Activated T-cell treated with anti-CD3 and anti-CD28 coated beads for 1 hour (primary cell): Measurements from ENCODE around the gene NCBP3.
"Not testable (repeated sequence)": the region's sequence is repeated elsewhere in the genome, so short reads cannot be mapped to it uniquely, and the experiment has no call there.

ENCODE experiments used
- DNase-seq: peaks from one replicate; pipeline ENCODE4 v3.0.0-alpha.2; 2020; ENCODE audit warnings: low read depth

The NCBP3 gene

DNA sequence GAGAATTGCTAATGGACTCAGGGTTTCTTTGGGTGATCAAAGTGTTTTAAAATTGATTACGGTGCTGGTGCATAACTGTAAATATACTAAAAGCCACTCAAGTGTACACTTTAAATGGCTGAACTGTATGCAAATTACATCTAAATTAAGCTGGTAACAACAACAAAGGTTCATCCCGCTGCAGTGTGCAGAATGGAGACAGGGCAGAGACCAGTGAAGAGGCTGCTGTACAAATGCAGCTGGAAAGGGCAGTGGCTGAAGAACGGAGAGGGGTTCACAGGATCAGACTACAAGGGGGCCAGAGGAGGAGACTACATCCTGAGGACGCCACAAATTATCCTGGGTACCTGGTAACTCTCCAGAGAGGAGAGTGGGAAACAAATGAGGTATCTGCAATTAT is 36.0 kb downstream of the NCBP3 start:
- no peak for DNase-seq

DNA sequence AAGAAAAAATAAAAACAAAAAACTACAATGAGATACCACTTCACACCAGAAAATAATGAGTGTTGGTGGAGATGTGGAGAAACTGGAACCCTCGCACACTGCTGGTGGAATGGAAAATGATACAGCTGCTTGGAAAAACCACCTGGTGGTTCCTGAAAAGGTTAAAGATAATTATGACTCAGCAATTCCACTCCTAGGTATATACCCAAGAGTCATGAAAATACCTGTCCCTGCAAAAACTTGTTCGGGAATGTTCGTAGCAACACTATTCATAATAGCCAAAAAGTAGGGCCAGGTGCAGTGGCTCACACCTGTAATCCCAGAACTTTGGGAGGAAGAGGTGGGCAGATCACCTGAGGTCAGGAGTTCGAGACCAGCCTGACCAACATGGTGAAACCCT is 36.9 kb downstream of the NCBP3 start:
- no peak for DNase-seq

DNA sequence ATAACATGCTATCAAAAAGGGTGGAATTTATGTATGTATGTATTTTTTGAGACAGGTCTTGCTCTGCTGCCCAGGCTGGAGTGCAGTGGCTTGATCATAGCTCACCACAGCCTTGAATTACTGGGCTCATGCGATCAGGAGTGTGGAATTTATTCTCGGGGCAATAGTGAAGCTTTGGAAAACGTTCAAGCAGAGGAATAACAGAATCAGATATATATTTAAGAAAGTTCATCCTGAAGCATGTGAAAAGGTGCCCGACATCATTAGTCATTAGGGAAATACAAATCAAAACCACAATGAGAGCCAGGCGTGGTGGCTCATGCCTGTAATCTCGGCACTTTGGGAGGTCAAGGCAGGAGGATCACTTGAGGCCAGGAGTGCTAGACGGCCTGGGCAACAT is 37.3 kb downstream of the NCBP3 start:
- DNase-seq: no peak

DNA sequence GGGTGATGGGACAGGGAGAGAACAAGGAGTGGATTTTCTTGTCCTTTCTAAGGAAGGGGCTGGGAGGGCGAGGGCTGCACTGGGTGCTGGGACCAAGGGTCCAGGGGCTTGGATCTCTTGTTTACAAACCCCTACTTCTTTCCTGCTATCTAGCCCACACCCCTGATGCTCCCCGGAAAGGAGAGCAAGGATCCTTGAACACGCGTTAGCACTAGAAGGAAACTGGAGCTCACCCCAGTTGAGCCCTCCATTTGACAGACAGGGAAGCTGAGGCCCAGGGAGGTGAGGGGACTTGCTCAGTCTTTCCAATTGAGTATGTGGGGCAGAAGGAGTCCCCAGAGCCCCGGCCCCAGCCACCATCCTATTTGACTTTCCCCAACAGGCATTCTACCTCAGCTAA is 40.5 kb downstream of the NCBP3 start:
- DNase-seq: no peak

DNA sequence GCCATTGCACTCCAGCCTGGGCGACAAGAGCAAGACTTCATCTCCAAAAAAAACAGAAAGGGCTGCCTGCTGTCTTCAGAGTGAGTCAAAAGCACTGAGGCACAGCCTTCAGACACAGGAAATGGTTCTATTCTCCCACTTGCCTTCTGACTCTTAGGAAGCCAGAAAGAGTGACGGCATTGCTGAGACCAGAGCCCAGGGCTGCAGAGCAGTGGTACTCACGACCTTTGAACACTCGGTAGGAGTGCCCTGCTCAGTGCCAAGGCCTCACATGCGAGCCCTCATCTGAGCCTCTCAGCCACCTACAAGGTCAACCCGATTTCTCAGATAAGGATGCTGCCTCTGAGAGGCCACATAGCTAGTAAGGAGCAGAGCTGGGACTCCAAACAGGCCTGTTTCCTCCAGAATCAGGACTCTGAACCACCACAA is 41.5 kb downstream of the NCBP3 start:
- DNase-seq: no peak

DNA sequence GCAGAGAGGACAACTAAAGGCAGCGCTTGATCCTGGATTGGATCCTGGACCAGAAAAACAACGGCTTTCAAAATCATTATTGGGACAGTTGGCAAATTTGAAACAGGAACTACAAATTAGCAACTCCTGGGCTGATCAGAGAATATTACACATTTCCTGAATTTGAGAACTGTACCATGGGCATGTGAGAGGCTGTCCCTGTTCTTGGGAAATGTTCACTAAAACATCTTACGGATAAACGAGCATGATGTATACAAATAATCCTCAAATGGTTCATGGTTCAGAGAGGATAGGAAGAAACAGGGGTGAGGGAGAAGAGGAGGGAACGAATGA is 42.8 kb downstream of the NCBP3 start:
- no peak for DNase-seq

DNA sequence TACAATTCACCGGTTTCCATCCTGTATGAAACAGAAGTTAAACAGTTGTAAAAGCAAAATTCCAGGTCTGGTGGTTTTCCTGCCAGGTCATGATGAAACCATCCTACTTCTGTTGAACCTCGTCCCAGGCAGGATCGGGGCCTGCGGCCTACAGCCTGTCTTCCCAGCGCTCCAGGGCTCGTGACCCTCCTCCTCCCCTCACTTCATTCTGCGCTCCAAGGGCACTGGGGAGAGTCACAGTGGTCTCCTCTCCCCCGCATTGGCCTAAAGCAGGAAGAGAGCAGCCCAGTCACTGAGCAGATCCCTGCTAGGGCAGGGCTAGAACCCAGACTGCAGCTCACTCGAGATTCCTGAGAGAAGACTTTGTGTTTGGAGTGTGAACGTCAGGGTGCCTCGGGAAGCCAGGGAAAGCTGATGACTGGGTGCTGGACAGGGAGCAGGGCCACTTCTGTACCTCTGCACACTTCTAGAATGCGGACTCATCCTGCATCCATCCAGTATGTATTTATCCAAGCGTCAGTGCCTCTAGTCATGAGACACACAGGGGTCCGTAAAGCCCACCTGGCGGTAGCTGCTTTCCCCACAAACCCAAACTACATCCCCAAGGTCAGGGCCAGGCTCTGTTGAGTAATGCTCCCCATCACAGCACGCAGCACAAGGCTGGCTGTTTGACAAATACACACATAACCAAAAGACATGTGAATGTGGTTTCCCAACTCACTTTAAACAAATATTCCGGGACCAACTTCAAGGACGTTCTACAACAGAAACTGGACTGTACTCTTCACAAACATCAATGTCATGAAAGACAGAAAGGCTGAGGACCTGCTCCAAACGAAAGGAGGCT is 43.4 kb downstream of the NCBP3 start:
- DNase-seq: no peak

DNA sequence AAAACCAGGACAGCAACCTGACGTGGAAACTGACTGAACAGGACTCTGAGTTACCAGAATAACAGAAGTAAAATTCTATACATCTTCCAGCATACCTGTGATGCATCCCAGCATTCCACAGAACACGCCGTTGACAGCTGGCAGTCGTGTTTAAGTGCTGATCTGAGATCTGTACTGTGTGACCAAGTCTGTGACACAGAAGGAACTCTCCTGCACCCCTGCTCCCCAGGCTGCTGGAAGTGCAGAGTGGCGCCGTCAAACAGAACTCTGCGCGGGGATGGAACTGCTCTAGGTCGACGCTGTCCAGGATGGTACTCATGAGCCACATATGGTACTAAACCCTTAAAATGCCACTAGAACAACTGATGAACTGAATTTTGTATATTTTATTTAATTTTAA is 44.3 kb downstream of the NCBP3 start:
- no peak for DNase-seq

DNA sequence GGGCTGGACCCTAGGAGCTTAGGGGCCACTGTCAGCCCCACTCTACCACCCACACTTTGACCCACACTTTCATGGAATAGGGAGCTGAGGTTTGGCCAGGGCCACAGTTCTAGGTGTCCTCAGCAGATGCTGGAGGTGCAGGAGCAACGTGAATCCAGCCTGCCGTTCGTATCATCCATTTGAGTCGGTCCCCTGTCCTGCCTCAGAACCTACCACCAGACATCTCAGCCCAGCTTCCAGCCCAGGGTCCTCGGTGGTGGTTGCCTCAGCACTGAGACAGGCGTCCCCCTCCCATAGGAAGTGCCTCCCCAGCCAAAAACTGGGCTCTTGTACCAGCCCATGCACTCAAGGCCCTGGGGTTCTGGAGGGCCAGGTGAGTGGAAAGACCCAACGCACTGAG is 44.7 kb downstream of the NCBP3 start:
- DNase-seq: no peak

DNA sequence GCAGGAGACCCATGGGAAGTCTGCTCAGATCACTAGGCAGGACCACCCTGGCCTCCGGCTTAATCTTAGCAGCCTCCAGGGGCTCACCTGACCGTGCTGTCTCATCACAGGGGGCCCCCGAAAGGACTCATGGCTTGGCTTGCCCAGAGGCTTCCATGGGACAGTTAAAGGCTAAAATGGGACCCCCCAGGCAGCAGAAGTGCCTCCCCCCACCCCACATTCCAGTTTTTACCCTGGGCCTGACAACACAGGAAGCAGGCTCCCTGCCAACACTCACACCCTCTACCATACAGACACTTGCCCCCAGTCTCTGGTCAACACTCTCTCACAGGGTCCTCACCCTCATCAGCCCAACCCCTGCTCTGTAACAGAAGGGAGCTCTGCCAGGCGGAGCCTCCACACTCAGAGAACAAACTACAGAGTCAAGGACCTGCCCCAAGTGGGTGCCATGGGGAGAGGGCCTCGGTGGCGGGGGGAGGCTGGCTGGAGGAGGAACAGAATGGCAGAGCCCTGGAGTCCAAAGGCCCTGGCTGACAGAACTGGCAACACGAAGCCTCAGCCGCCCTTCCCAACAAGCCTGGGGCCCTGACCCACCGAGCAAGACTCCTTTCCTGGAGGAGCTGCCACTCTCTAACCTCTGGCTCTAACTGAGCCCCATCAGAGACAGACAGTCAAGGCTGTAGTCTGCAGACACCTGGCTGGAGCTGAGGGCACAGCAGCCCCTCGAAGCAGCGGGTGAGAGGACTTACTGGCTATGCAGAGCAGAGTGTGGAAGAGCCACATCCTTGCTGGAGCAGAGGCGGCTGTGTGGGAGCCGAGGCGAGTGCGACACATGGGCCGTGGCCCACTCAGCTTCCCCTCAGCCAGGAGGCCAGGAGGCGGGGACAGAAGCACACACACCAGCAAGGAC is 45.4 kb downstream of the NCBP3 start, which contains the start of gene ITGAE:
Gene ITGAE (minus strand): TSS at position 827 of the 910 bp plus-strand sequence. CDS start 44 bp downstream, at position 783.
- no peak for DNase-seq

DNA sequence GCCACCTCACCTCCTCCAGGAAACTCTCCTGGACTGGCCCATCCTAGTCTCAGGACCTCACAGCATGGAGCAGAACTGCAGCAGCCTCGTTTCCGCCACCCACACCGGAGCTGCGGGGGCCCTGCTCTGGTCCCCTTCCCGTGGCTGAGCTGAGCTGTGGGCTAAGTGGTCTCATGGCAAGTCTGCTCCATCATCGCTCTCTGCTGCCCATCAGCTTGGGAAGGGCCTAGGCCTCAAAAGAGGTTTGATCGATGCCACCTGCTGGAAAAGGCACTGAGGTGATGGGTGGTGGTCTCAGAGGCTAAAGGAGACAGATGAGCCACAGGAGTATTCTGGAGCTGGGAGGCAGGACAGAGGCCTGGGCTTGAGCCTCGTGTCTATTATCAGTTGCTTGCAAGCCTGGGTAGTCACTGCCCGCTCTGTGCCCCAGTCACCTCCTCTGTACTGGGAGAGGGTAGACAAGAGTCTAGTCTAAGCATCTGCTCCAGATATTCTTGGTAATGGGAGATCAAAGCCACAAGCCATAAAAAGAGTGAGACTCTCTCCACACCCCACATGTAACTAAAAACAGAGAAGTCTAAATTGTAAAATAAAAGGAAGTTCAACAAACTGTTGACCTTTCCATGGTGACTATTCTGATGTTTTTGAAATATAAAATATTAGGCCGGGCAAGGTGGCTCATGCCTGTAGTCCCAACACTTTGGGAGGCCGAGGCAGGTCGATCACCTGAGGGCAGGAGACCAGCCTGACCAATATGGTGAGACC is 46.7 kb downstream of the NCBP3 start:
- no peak for DNase-seq

DNA sequence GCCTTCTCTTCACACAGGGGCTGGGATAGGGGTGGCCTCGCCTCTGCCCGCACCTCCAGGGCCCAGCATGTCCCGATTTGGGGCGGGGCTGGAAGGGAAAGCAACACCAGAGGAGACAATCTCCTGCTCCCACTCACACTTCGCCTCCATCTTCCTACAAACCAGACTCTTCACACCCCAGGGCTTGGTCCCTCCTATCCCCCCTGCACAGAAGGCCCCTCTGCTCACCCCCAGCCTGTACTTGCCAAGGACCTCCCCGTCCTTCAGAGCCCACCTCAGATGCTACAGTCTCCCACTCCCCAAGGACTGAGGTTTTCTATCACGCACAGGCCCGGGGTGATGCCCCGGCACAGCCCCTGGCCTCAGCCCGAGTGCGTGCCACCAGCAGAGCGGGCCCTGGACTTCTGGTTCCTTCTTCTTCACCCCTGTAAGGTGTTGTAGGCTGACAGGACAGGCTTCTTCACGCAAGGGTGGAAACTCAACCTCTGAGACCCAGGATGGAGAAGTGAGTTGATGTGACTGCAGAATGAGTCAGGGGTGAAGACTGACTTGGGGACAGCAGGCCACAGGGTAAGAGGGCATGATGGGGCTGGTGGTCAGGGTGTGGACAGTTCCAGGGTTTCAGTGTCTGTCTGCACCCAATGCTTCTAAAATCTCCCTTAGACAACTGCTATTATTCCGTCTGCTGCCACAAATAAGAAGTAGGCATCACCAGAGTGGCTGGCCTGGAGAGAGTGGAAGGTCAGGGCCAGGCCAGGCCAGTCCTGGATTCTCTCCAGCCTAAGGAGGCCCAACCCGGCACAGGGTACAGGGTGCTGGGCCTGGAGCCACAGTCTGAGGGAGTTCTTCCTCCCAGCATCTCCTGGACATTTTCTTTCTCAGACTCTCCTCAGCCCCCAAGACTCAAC is 47.5 kb downstream of the NCBP3 start:
- no peak for DNase-seq

DNA sequence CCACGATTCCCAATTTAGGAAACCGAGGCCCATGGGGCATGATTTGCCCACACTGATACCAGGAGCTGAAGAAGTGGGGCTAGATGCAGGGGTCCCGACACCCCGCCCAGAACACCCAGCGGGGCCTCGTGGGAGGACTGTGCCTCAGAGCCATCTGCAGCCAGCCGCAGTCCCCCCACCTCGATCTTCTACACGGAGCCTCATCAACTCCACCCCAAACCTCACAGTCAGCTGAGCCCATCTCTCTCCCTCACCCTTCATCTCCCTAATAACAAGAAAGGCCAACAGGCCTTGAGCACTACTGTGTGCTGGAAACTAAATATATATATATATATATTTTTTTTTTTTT is 49.2 kb downstream of the NCBP3 start:
- DNase-seq: no peak

DNA sequence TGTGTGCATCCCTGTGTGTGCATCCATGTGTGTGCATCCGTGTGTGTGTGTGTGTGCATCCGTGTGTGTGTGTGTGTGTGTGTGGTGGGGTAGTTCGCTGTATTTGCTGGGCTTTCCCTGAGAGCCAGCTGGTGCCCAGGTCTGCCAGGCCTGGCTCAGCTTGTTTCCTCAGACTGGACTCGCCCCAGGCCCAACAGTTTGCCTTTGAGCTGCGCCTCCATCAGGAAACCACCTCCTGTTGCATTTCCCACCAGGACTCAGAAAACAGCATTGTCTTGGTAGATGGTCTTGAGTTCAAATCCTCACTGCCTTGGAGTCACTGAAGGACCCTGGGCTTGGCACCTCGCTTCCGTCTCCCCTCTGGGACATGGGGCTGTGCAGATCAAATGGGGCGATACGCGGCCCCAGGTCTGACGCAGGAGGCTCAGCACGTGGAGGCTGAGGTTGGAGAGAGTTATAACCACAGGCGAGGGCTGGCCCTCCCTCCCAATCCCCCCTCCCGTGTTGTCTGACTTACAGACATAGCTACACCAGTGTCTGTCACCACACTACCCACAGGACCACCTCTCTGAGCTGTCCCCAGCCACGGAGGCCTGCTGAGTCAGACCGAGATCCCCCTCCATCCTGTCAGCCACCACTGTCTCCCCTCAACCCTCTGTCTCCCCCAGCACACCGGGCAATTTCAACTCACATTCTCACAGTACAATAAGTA is 49.8 kb downstream of the NCBP3 start:
- peak; percentile 54 for DNase-seq

DNA sequence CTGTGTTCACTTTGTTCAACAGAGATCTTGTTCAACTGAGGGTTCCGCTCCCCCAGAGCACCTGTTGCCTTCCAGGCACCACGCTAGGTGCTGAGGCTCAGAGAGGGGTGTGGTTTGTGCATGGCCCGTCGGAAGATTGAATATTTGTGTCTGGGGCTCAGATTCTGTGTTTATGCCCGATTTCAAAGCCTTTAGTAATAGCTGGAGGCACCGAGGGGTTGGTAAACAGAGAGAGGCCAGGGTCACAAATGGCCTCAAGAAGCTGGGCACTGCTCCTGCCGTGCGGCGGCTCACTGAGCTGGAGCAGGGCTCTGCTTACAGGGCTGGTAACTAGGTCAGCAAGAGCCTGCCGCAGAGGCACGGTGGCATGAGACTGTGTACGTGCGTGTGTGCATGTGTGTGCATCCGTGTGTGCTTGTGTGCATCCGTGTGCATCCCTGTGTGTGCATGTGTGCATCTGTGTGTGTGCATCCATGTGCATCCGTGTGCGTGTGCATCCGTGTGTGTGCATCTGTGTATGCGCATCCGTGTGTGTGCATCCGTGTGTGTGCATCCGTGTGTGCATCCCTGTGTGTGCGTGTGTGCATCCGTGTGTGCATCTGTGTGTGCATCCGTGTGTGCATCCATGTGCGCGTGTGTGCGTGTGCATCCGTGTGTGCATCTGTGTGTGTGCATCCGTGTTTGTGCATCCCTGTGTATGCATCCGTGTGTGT is 50.5 kb downstream of the NCBP3 start:
- no peak for DNase-seq

DNA sequence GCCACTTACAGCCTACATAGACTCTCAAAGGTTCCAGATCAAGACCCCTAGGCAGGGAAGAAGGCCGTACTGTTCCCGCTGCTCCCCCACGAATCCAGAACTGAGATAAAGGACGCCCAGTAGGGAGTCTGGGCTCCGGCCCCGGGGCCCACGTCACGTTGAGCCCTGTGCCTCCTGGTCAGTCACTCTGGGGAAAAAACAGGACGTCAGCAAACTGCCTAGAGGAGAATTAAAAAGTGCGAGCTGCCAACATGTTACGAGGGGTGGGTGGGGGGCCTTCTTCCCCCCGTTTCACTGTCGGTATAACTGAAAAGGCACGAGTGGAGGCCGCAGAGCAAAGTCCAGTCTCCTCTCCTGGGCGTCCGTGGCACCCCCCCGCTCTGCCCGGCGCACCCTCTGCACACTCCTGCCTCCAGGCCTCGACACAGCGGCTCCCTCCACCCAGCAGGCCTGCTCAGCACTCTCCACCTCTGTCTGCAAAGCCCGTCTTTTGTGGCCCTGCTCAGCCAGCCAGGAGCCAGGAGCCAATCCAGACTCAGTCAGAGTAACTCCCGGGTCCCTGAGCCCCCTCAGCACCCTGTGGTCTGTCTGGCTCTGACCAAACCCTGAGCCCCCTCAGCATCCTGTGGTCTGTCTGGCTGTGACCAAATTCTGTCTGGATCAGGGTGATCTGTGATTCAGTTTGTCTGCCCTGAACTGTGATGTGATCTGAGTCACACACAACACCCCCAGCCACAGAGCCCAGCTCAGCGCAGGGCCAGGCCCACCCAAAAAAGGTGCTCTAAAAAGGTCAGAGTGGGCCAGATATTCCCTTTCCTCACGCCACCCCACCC is 51.3 kb downstream of the NCBP3 start:
- DNase-seq: no peak

DNA sequence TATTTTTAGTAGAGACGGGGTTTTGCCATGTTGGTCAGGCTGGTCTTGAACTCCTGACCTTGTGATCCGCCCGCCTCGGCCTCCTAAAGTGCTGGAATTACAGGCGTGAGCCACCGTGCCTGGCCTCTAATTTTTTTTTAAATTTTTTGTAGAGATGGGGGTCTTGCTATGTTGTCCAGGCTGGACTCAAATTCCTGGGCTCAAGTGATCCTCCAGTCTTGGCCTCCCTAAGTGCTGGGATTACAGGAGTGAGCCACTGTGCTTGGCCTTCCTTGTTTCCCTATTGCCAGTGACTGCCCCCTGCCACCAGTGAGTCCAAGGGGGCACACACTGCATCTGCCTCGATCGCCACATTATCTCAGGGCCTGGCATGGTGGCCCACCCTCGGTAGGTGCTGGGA is 51.9 kb downstream of the NCBP3 start:
- not testable (repeated sequence) for DNase-seq

DNA sequence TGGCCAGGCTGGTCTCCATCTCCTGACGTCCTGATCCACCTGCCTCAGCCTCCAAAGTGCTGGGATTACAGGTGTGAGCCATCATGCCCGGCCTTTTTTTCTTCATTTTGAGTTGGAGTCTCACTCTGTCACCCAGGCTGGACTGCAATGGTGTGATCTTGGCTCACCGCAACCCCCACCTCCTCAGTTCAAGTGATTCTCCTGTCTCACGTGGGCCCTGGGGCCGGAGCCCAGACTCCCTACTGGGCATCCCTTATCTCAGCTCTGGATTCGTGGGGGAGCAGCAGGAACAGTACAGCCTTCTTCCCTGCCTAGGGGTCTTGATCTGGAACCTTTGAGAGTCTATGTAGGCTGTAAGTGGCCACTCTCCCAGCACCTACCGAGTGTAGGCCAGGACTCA is 52.8 kb downstream of the NCBP3 start:
- not testable (repeated sequence) for DNase-seq

DNA sequence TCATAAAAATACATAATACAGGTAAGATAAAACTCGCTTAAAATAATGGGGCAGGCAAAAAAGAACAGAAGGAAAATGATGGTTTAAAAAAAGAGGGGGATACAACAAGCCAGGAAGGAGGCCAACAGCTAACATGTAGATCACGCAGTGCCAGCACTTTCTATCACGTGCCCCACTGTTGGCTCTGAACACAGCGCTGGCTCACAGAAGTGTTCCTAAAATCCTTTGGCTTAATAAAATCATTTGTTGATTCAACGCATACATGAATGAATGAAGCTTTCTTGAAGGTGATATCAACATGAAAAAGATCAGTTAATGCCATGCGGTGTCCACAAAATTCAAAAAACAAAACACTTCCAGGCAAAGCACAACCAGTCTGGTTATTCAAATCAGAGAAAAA is 53.6 kb downstream of the NCBP3 start:
- DNase-seq: no peak
